ENCODE measurements around the gene UMPS. TPM values are rescaled to one million over a fixed set of nuclear protein-coding genes. Genes with fewer than 3 reads are reported as not detected.
A peak's percentile ranks its signal among the peaks of the same experiment; 100 is the strongest.

UMPS gene
- polyA plus RNA-seq, 1 donor, result 30.2 TPM

- Histone ChIP-seq H3K4me3 (ENCODE audit: low read length) (no peak overlapping the region), H3K36me3 (ENCODE audit: control insufficient read depth, insufficient read depth, low read length) (peaks cover 38% of the 10 kb centered on the region), H3K9me3 (ENCODE audit: control insufficient read depth, low read depth, low read length) (no peaks in the 10 kb centered on the region), H3K4me1 (ENCODE audit: control insufficient read depth, insufficient read depth, low read length) (no peaks in the 10 kb centered on the region), H3K27me3 (ENCODE audit: control insufficient read depth, insufficient read depth, low read length) (no peaks in the 10 kb centered on the region), H3K27ac (ENCODE audit: low read length) (no peak overlapping the region)
- DNase-seq, result peak; percentile 69 to 79
- WGBS (ENCODE audit: insufficient coverage, low lambda C conversion rate), result no CpG with 5 or more reads among the region's 15 CpGs
Observed at GRCh38 chr3:124761250-124761796, 31.1 kb downstream of the UMPS start.

- no CpG with 5 or more reads among the region's 6 CpGs for WGBS (ENCODE audit: insufficient coverage, low lambda C conversion rate)
- no peaks in the 10 kb centered on the region for H3K4me1 ChIP-seq (ENCODE audit: control insufficient read depth, insufficient read depth, low read length)
Observed at GRCh38 chr3:124761935-124762660, 31.8 kb downstream of the UMPS start.

GRCh38 chr3:124762661-124763011 lies 32.4 kb downstream of the UMPS start:
- peaks cover 50% of the 10 kb centered on the region for H3K36me3 ChIP-seq (ENCODE audit: control insufficient read depth, insufficient read depth, low read length)
- H3K9me3 ChIP-seq (ENCODE audit: control insufficient read depth, low read depth, low read length), result no peaks in the 10 kb centered on the region
- no CpG with 5 or more reads among the region's 4 CpGs for WGBS (ENCODE audit: insufficient coverage, low lambda C conversion rate)
- no peak for DNase-seq
- no peak overlapping the region for H3K4me3 ChIP-seq (ENCODE audit: low read length)
- H3K27me3 ChIP-seq (ENCODE audit: control insufficient read depth, insufficient read depth, low read length), result no peaks in the 10 kb centered on the region
- no peaks in the 10 kb centered on the region for H3K4me1 ChIP-seq (ENCODE audit: control insufficient read depth, insufficient read depth, low read length)
- no peak overlapping the region for H3K27ac ChIP-seq (ENCODE audit: low read length)

More at GRCh38 chr3:124761935-124762660, 31.8 kb downstream of the UMPS start:
- H3K27me3 ChIP-seq (ENCODE audit: control insufficient read depth, insufficient read depth, low read length), result no peaks in the 10 kb centered on the region
- H3K27ac ChIP-seq (ENCODE audit: low read length), result no peak overlapping the region
- H3K4me3 ChIP-seq (ENCODE audit: low read length), result no peak overlapping the region
- DNase-seq, result no peak
- H3K9me3 ChIP-seq (ENCODE audit: control insufficient read depth, low read depth, low read length), result no peaks in the 10 kb centered on the region
- H3K36me3 ChIP-seq (ENCODE audit: control insufficient read depth, insufficient read depth, low read length), result peaks cover 44% of the 10 kb centered on the region

GRCh38 chr3:124763206-124763605 lies 33.0 kb downstream of the UMPS start:
- DNase-seq, result no peak
- H3K4me1 ChIP-seq (ENCODE audit: control insufficient read depth, insufficient read depth, low read length), result no peaks in the 10 kb centered on the region
- H3K27me3 ChIP-seq (ENCODE audit: control insufficient read depth, insufficient read depth, low read length), result no peaks in the 10 kb centered on the region
- H3K4me3 ChIP-seq (ENCODE audit: low read length), result no peak overlapping the region
- peaks cover 55% of the 10 kb centered on the region for H3K36me3 ChIP-seq (ENCODE audit: control insufficient read depth, insufficient read depth, low read length)
- no peaks in the 10 kb centered on the region for H3K9me3 ChIP-seq (ENCODE audit: control insufficient read depth, low read depth, low read length)
- WGBS (ENCODE audit: insufficient coverage, low lambda C conversion rate), result no CpG with 5 or more reads among the region's 8 CpGs
- no peak overlapping the region for H3K27ac ChIP-seq (ENCODE audit: low read length)

- no peak for DNase-seq
- Histone ChIP-seq H3K27ac (ENCODE audit: low read length) (no peak overlapping the region), H3K27me3 (ENCODE audit: control insufficient read depth, insufficient read depth, low read length) (no peaks in the 10 kb centered on the region), H3K36me3 (ENCODE audit: control insufficient read depth, insufficient read depth, low read length) (peaks cover 61% of the 10 kb centered on the region), H3K4me1 (ENCODE audit: control insufficient read depth, insufficient read depth, low read length) (no peaks in the 10 kb centered on the region), H3K9me3 (ENCODE audit: control insufficient read depth, low read depth, low read length) (no peaks in the 10 kb centered on the region), H3K4me3 (ENCODE audit: low read length) (no peak overlapping the region)
- 74% methylated on average over 3 of the region's 15 CpGs for WGBS (ENCODE audit: insufficient coverage, low lambda C conversion rate)
Observed at GRCh38 chr3:124763644-124764358, 33.5 kb downstream of the UMPS start.

GRCh38 chr3:124764746-124765145 lies 34.5 kb downstream of the UMPS start:
- Histone ChIP-seq H3K27ac (ENCODE audit: low read length) (no peak overlapping the region), H3K9me3 (ENCODE audit: control insufficient read depth, low read depth, low read length) (no peaks in the 10 kb centered on the region), H3K4me1 (ENCODE audit: control insufficient read depth, insufficient read depth, low read length) (no peaks in the 10 kb centered on the region), H3K36me3 (ENCODE audit: control insufficient read depth, insufficient read depth, low read length) (peaks cover 69% of the 10 kb centered on the region), H3K4me3 (ENCODE audit: low read length) (no peak overlapping the region), H3K27me3 (ENCODE audit: control insufficient read depth, insufficient read depth, low read length) (no peaks in the 10 kb centered on the region)
- WGBS (ENCODE audit: insufficient coverage, low lambda C conversion rate), result no CpG with 5 or more reads among the region's 5 CpGs
- no peak for DNase-seq

- H3K9me3 ChIP-seq (ENCODE audit: control insufficient read depth, low read depth, low read length), result no peaks in the 10 kb centered on the region
- H3K27me3 ChIP-seq (ENCODE audit: control insufficient read depth, insufficient read depth, low read length), result no peaks in the 10 kb centered on the region
- H3K4me3 ChIP-seq (ENCODE audit: low read length), result no peak overlapping the region
- DNase-seq, result no peak
- no peak overlapping the region for H3K27ac ChIP-seq (ENCODE audit: low read length)
- no CpG with 5 or more reads among the region's 5 CpGs for WGBS (ENCODE audit: insufficient coverage, low lambda C conversion rate)
- no peaks in the 10 kb centered on the region for H3K4me1 ChIP-seq (ENCODE audit: control insufficient read depth, insufficient read depth, low read length)
- peaks cover 74% of the 10 kb centered on the region for H3K36me3 ChIP-seq (ENCODE audit: control insufficient read depth, insufficient read depth, low read length)
Observed at GRCh38 chr3:124765197-124765840, 35.1 kb downstream of the UMPS start.

GRCh38 chr3:124766113-124767095 lies 36.2 kb downstream of the UMPS start:
- no peak for DNase-seq
- WGBS (ENCODE audit: insufficient coverage, low lambda C conversion rate), result 100% methylated on average over 4 of the region's 16 CpGs
- peaks cover 74% of the 10 kb centered on the region for H3K36me3 ChIP-seq (ENCODE audit: control insufficient read depth, insufficient read depth, low read length)

GRCh38 chr3:124767264-124767663 lies 37.0 kb downstream of the UMPS start:
- no peak overlapping the region for H3K4me3 ChIP-seq (ENCODE audit: low read length)
- no peak overlapping the region for H3K27ac ChIP-seq (ENCODE audit: low read length)
- peaks cover 80% of the 10 kb centered on the region for H3K36me3 ChIP-seq (ENCODE audit: control insufficient read depth, insufficient read depth, low read length)
- DNase-seq, result no peak
- H3K9me3 ChIP-seq (ENCODE audit: control insufficient read depth, low read depth, low read length), result no peaks in the 10 kb centered on the region
- no peaks in the 10 kb centered on the region for H3K4me1 ChIP-seq (ENCODE audit: control insufficient read depth, insufficient read depth, low read length)
- no peaks in the 10 kb centered on the region for H3K27me3 ChIP-seq (ENCODE audit: control insufficient read depth, insufficient read depth, low read length)
- no CpG with 5 or more reads among the region's 5 CpGs for WGBS (ENCODE audit: insufficient coverage, low lambda C conversion rate)

More at GRCh38 chr3:124766113-124767095, 36.2 kb downstream of the UMPS start:
- H3K4me3 ChIP-seq (ENCODE audit: low read length), result no peak overlapping the region
- no peaks in the 10 kb centered on the region for H3K27me3 ChIP-seq (ENCODE audit: control insufficient read depth, insufficient read depth, low read length)
- H3K4me1 ChIP-seq (ENCODE audit: control insufficient read depth, insufficient read depth, low read length), result no peaks in the 10 kb centered on the region
- no peak overlapping the region for H3K27ac ChIP-seq (ENCODE audit: low read length)
- no peaks in the 10 kb centered on the region for H3K9me3 ChIP-seq (ENCODE audit: control insufficient read depth, low read depth, low read length)

Measured in large intestine (tissue), 3 donors.